Measurements from ENCODE around the gene CCDC107. TPM values are rescaled to one million over a fixed set of nuclear protein-coding genes. Genes with fewer than 3 reads are reported as not detected.
A peak's percentile ranks its signal among the peaks of the same experiment; 100 is the strongest.

Gene CCDC107
- total RNA-seq, 2 donors from 2014 or later: 75.2 to 92.2 TPM

- Histone ChIP-seq H3K27me3 (replicated peaks; ENCODE audit: insufficient read depth) (no peaks in the 10 kb centered on the region), H3K4me3 (no peak overlapping the region), H3K27ac (no peak overlapping the region), H3K9me3 (no peaks in the 10 kb centered on the region), H3K36me3 (no peaks in the 10 kb centered on the region), H3K4me1 (ENCODE audit: control insufficient read depth in 1 of 2, low read depth in 2 of 2) (peaks cover 17 to 32% of the 10 kb centered on the region in 2 donors)
- ATAC-seq (ENCODE audit: insufficient number of reproducible peaks, low FRiP score, low read depth): no peak
- DNase-seq (ENCODE audit: low spot score): no peak
- no peak for TF ChIP-seq CTCF (IDR thresholded peaks at IDR 0.05)
These were observed 8.5 kb downstream of the CCDC107 start for GRCh38 chr9:35666549-35666948.

- TF ChIP-seq CTCF (IDR thresholded peaks at IDR 0.05): no peak
- Histone ChIP-seq H3K36me3 (no peaks in the 10 kb centered on the region), H3K27ac (no peak overlapping the region), H3K4me3 (no peak overlapping the region), H3K4me1 (ENCODE audit: control insufficient read depth in 1 of 2, low read depth in 2 of 2) (peaks cover 12 to 21% of the 10 kb centered on the region in 2 donors), H3K27me3 (replicated peaks; ENCODE audit: insufficient read depth) (no peaks in the 10 kb centered on the region), H3K9me3 (no peaks in the 10 kb centered on the region)
- ATAC-seq (ENCODE audit: insufficient number of reproducible peaks, low FRiP score, low read depth) (no peak), DNase-seq (ENCODE audit: low spot score) (no peak)
These were observed 9.8 kb downstream of the CCDC107 start for GRCh38 chr9:35667939-35668338.

- ATAC-seq (ENCODE audit: insufficient number of reproducible peaks, low FRiP score, low read depth): no peak
- H3K27me3 ChIP-seq (replicated peaks; ENCODE audit: insufficient read depth): no peaks in the 10 kb centered on the region
- H3K4me1 ChIP-seq (ENCODE audit: control insufficient read depth in 1 of 2, low read depth in 2 of 2): peaks cover 16 to 24% of the 10 kb centered on the region in 2 donors
- no peaks in the 10 kb centered on the region for H3K36me3 ChIP-seq
- no peak overlapping the region for H3K27ac ChIP-seq
- no peak for DNase-seq (ENCODE audit: low spot score)
- H3K4me3 ChIP-seq: no peak overlapping the region
- no peaks in the 10 kb centered on the region for H3K9me3 ChIP-seq
- no peak for TF ChIP-seq CTCF (IDR thresholded peaks at IDR 0.05)
These were observed 11.4 kb downstream of the CCDC107 start for GRCh38 chr9:35669331-35670145.

GRCh38 chr9:35673132-35674024 is 15.3 kb downstream of the CCDC107 start, which contains the start of gene CA9:
Gene CA9 (plus strand): TSS chr9:35673928. CDS start chr9:35673960, 32 bp downstream.
- no peak for TF ChIP-seq CTCF (IDR thresholded peaks at IDR 0.05)
- H3K4me1 ChIP-seq (ENCODE audit: control insufficient read depth in 1 of 2, low read depth in 2 of 2): peaks cover 15 to 40% of the 10 kb centered on the region in 2 donors
- peak within 1 kb of the TSS in 1 of 2 donors; percentile 23 for H3K27ac ChIP-seq
- H3K27me3 ChIP-seq (replicated peaks; ENCODE audit: insufficient read depth): no peaks in the 10 kb centered on the region
- no peaks in the 10 kb centered on the region for H3K36me3 ChIP-seq
- no peaks in the 10 kb centered on the region for H3K9me3 ChIP-seq
- DNase-seq (ENCODE audit: low spot score) (no peak), ATAC-seq (ENCODE audit: insufficient number of reproducible peaks, low FRiP score, low read depth) (no peak)
- no peak within 1 kb of the TSS for H3K4me3 ChIP-seq

GRCh38 chr9:35674025-35674361 is 15.9 kb downstream of the CCDC107 start:
- ATAC-seq (ENCODE audit: insufficient number of reproducible peaks, low FRiP score, low read depth) (no peak), DNase-seq (ENCODE audit: low spot score) (no peak)
- no peak for TF ChIP-seq CTCF (IDR thresholded peaks at IDR 0.05)
- no peaks in the 10 kb centered on the region for H3K27me3 ChIP-seq (replicated peaks; ENCODE audit: insufficient read depth)
- H3K36me3 ChIP-seq: no peaks in the 10 kb centered on the region
- no peaks in the 10 kb centered on the region for H3K9me3 ChIP-seq
- H3K4me1 ChIP-seq (ENCODE audit: control insufficient read depth in 1 of 2, low read depth in 2 of 2): peaks cover 15 to 40% of the 10 kb centered on the region in 2 donors
- H3K4me3 ChIP-seq: no peak overlapping the region
- peak overlapping the region in 1 of 2 donors; percentile 14 for H3K27ac ChIP-seq
